ENCODE measurements around the gene PPP2R2D. TPM values are rescaled to one million over a fixed set of nuclear protein-coding genes. Genes with fewer than 3 reads are reported as not detected.

Gene PPP2R2D
- total RNA-seq, 1 experiment from 2014 or later: 41.0 TPM

GRCh38 chr10:131899695-131900349, 986 bp upstream of the PPP2R2D start:
- ChIA-PET CTCF (interaction anchor here (0.5 to 1.5 kb wide), 4 partner anchors 9 to 1244 kb away, joined by 4 to 14 read pairs (median 6); no protein-coding TSS in a partner anchor), POLR2A (no interaction called here)
- no TSS peak for BruUV-seq (replicated peaks)
- in situ Hi-C loops (cut with HindIII; ENCODE audit: low pct_unique_long_range_greater_than_20kb, low sequenced_read_pairs): no loop called here
- ATAC-seq: peak; percentile 28
- peaks cover 4% of the 10 kb centered on the region; the same call in 1 of the 2 replicates for H3K27me3 ChIP-seq (ENCODE audit: control insufficient read depth, insufficient read depth, low read length)
- H3K9me3 ChIP-seq (ENCODE audit: control insufficient read depth, insufficient read depth, low read depth, low read length): no peaks in the 10 kb centered on the region
- TF ChIP-seq REST (IDR thresholded peaks at IDR 0.05; ENCODE audit: insufficient read depth in 1 of 2, low read depth in 2 of 2, low read length in 1 of 2) (no peak), SIN3A (IDR thresholded peaks at IDR 0.05; ENCODE audit: borderline replicate concordance, insufficient read depth, low read depth, low read length) (no peak), POLR2AphosphoS5 (IDR thresholded peaks at IDR 0.05; ENCODE audit: low read depth, low read length) (no peak), CTCF (IDR thresholded peaks at IDR 0.05) (no peak), TCF7L2 (IDR thresholded peaks at IDR 0.05; ENCODE audit: low read depth, low read length) (no peak)
- peak overlapping the region; percentile 70 for H3K27ac ChIP-seq (ENCODE audit: low read length)
- DNase-seq (ENCODE audit: low read depth, low spot score): no peak
- no peaks in the 10 kb centered on the region for H3K36me3 ChIP-seq (ENCODE audit: control insufficient read depth, insufficient read depth, low read length)
- intact Hi-C loops (cut with micrococcal nuclease; ENCODE audit: unreplicated experiment): no loop called here
- peak overlapping the region; percentile 55 to 85 for H3K4me3 ChIP-seq (ENCODE audit: low read depth in 2 of 2, low read length in 2 of 2)
- peaks cover 26% of the 10 kb centered on the region for H3K4me1 ChIP-seq (ENCODE audit: control insufficient read depth, insufficient read depth, low read length)

GRCh38 chr10:131901181-131901829, 497 bp downstream of the PPP2R2D start:
- H3K36me3 ChIP-seq (ENCODE audit: control insufficient read depth, insufficient read depth, low read length): no peaks in the 10 kb centered on the region
- ChIA-PET POLR2A (interaction anchor here (0.6 kb wide), 2 partner anchors 11 to 406 kb away, joined by 3 read pairs; partner anchors contain the start of gene STK32C), CTCF (no interaction called here)
- H3K4me1 ChIP-seq (ENCODE audit: control insufficient read depth, insufficient read depth, low read length): peaks cover 39% of the 10 kb centered on the region
- peak overlapping the region; percentile 80 for H3K27ac ChIP-seq (ENCODE audit: low read length)
- DNase-seq (ENCODE audit: low read depth, low spot score) (no peak), ATAC-seq (peak; percentile 32)
- in situ Hi-C loops (cut with HindIII; ENCODE audit: low pct_unique_long_range_greater_than_20kb, low sequenced_read_pairs): no loop called here
- intact Hi-C loops (cut with micrococcal nuclease; ENCODE audit: unreplicated experiment): no loop called here
- BruUV-seq (replicated peaks): no TSS peak
- no peak for TF ChIP-seq TCF7L2 (IDR thresholded peaks at IDR 0.05; ENCODE audit: low read depth, low read length)
- TF ChIP-seq REST (IDR thresholded peaks at IDR 0.05; ENCODE audit: insufficient read depth in 1 of 2, low read depth in 2 of 2, low read length in 1 of 2): no peak
- no peak for TF ChIP-seq CTCF (IDR thresholded peaks at IDR 0.05)
- peak; percentile 67; the same call in 1 of the 2 replicates for TF ChIP-seq SIN3A (IDR thresholded peaks at IDR 0.05; ENCODE audit: borderline replicate concordance, insufficient read depth, low read depth, low read length)
- TF ChIP-seq POLR2AphosphoS5 (IDR thresholded peaks at IDR 0.05; ENCODE audit: low read depth, low read length): no peak; the same call in 1 of the 2 replicates
- peaks cover 4% of the 10 kb centered on the region; the same call in 1 of the 2 replicates for H3K27me3 ChIP-seq (ENCODE audit: control insufficient read depth, insufficient read depth, low read length)
- H3K9me3 ChIP-seq (ENCODE audit: control insufficient read depth, insufficient read depth, low read depth, low read length): no peaks in the 10 kb centered on the region
- H3K4me3 ChIP-seq (ENCODE audit: low read depth in 2 of 2, low read length in 2 of 2): peak overlapping the region; percentile 55 to 63
